ENCODE data around the gene TMEM190. TPM values are rescaled to one million over a fixed set of nuclear protein-coding genes. Genes with fewer than 3 reads are reported as not detected.

TMEM190 gene
- total and polyA plus RNA-seq, 9 of the 15 experiments (the other 6 are each of a cell fraction or from before 2014, with no cell fraction given): not detected

DNA sequence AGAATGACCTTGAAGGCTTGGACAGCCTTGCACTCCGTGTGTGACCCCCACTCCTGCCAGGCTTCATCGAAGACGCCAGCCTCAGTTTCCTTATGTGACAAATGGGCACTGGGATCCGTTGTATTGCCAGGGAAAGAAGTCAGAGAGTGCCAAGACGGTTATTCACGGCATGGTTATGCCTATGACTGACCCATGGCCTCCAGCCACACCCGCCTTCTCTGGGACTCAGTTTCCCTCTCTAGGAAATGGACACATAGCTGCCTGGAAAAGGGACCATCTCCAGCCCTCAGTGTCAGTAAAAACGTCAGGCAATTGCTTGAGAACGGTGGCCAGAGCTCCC is 31.9 kb downstream of the TMEM190 start (continued):
- TF ChIP-seq RCOR1 (IDR thresholded peaks at IDR 0.05; ENCODE audit: borderline replicate concordance in 1 of 2, low read depth in 2 of 2, low read length in 2 of 2) (0 out of 4 replicates have a peak, but pooled peaks of 1 of the 2 experiments have one; percentile 21), ARNT (IDR thresholded peaks at IDR 0.05) (peak; percentile 29 to 30; a peak in 2 of 4 replicates), SREBF1 (IDR thresholded peaks at IDR 0.05; ENCODE audit: borderline replicate concordance, low read depth, low read length) (no peak), IFI16 (CRISPR knock-in tag; IDR thresholded peaks at IDR 0.05) (no peak), ETV6 (IDR thresholded peaks at IDR 0.05; ENCODE audit: borderline replicate concordance in 1 of 2, low read depth in 2 of 2, low read length in 1 of 2) (no peak), ETV6 (CRISPR knock-in tag; IDR thresholded peaks at IDR 0.05; ENCODE audit: borderline replicate concordance) (no peak), TEAD1 (CRISPR knock-in tag; IDR thresholded peaks at IDR 0.05) (peak in 1 of 2 experiments; percentile 4; a peak in 1 of 4 replicates), BRD9 (IDR thresholded peaks at IDR 0.05; ENCODE audit: low read depth, partially characterized antibody) (peak; percentile 90), CHD2 (IDR thresholded peaks at IDR 0.05; ENCODE audit: low read depth, low read length) (no peak), ADNP (tag; IDR thresholded peaks at IDR 0.05) (peak; percentile 88), ASH1L (IDR thresholded peaks at IDR 0.05; ENCODE audit: borderline replicate concordance, low read depth, partially characterized antibody) (no peak)
- TF ChIP-seq, protein P1, sequence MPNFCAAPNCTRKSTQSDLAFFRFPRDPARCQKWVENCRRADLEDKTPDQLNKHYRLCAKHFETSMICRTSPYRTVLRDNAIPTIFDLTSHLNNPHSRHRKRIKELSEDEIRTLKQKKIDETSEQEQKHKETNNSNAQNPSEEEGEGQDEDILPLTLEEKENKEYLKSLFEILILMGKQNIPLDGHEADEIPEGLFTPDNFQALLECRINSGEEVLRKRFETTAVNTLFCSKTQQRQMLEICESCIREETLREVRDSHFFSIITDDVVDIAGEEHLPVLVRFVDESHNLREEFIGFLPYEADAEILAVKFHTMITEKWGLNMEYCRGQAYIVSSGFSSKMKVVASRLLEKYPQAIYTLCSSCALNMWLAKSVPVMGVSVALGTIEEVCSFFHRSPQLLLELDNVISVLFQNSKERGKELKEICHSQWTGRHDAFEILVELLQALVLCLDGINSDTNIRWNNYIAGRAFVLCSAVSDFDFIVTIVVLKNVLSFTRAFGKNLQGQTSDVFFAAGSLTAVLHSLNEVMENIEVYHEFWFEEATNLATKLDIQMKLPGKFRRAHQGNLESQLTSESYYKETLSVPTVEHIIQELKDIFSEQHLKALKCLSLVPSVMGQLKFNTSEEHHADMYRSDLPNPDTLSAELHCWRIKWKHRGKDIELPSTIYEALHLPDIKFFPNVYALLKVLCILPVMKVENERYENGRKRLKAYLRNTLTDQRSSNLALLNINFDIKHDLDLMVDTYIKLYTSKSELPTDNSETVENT (CRISPR knock-in tag; IDR thresholded peaks at IDR 0.05): 0 out of 2 replicates have a peak, but pooled peaks have one; percentile 27
- TF ChIP-seq, protein P2, sequence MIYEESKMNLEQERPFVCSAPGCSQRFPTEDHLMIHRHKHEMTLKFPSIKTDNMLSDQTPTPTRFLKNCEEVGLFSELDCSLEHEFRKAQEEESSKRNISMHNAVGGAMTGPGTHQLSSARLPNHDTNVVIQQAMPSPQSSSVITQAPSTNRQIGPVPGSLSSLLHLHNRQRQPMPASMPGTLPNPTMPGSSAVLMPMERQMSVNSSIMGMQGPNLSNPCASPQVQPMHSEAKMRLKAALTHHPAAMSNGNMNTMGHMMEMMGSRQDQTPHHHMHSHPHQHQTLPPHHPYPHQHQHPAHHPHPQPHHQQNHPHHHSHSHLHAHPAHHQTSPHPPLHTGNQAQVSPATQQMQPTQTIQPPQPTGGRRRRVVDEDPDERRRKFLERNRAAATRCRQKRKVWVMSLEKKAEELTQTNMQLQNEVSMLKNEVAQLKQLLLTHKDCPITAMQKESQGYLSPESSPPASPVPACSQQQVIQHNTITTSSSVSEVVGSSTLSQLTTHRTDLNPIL (CRISPR knock-in tag; IDR thresholded peaks at IDR 0.05): peak; percentile 19; the same call in 1 of the 2 replicates
- TF ChIP-seq, protein P3, sequence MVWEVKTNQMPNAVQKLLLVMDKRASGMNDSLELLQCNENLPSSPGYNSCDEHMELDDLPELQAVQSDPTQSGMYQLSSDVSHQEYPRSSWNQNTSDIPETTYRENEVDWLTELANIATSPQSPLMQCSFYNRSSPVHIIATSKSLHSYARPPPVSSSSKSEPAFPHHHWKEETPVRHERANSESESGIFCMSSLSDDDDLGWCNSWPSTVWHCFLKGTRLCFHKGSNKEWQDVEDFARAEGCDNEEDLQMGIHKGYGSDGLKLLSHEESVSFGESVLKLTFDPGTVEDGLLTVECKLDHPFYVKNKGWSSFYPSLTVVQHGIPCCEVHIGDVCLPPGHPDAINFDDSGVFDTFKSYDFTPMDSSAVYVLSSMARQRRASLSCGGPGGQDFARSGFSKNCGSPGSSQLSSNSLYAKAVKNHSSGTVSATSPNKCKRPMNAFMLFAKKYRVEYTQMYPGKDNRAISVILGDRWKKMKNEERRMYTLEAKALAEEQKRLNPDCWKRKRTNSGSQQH (CRISPR knock-in tag; IDR thresholded peaks at IDR 0.05): peak; percentile 65; the same call in 1 of the 2 replicates
- TF ChIP-seq, protein P4, sequence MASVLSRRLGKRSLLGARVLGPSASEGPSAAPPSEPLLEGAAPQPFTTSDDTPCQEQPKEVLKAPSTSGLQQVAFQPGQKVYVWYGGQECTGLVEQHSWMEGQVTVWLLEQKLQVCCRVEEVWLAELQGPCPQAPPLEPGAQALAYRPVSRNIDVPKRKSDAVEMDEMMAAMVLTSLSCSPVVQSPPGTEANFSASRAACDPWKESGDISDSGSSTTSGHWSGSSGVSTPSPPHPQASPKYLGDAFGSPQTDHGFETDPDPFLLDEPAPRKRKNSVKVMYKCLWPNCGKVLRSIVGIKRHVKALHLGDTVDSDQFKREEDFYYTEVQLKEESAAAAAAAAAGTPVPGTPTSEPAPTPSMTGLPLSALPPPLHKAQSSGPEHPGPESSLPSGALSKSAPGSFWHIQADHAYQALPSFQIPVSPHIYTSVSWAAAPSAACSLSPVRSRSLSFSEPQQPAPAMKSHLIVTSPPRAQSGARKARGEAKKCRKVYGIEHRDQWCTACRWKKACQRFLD (CRISPR knock-in tag; IDR thresholded peaks at IDR 0.05): peak; percentile 7; the same call in 1 of the 2 replicates
- TF ChIP-seq, protein P5, sequence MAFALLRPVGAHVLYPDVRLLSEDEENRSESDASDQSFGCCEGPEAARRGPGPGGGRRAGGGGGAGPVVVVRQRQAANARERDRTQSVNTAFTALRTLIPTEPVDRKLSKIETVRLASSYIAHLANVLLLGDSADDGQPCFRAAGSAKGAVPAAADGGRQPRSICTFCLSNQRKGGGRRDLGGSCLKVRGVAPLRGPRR (CRISPR knock-in tag; IDR thresholded peaks at IDR 0.05): 0 out of 2 replicates have a peak, but pooled peaks have one; percentile 18
- TF ChIP-seq, protein P6, sequence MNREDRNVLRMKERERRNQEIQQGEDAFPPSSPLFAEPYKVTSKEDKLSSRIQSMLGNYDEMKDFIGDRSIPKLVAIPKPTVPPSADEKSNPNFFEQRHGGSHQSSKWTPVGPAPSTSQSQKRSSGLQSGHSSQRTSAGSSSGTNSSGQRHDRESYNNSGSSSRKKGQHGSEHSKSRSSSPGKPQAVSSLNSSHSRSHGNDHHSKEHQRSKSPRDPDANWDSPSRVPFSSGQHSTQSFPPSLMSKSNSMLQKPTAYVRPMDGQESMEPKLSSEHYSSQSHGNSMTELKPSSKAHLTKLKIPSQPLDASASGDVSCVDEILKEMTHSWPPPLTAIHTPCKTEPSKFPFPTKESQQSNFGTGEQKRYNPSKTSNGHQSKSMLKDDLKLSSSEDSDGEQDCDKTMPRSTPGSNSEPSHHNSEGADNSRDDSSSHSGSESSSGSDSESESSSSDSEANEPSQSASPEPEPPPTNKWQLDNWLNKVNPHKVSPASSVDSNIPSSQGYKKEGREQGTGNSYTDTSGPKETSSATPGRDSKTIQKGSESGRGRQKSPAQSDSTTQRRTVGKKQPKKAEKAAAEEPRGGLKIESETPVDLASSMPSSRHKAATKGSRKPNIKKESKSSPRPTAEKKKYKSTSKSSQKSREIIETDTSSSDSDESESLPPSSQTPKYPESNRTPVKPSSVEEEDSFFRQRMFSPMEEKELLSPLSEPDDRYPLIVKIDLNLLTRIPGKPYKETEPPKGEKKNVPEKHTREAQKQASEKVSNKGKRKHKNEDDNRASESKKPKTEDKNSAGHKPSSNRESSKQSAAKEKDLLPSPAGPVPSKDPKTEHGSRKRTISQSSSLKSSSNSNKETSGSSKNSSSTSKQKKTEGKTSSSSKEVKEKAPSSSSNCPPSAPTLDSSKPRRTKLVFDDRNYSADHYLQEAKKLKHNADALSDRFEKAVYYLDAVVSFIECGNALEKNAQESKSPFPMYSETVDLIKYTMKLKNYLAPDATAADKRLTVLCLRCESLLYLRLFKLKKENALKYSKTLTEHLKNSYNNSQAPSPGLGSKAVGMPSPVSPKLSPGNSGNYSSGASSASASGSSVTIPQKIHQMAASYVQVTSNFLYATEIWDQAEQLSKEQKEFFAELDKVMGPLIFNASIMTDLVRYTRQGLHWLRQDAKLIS (CRISPR knock-in tag; IDR thresholded peaks at IDR 0.05): no peak

Data from K562 (cell line).